Measurements from ENCODE around the gene SLIT3.
A peak's percentile ranks its signal among the peaks of the same experiment; 100 is the strongest.

The SLIT3 gene

GRCh38 chr5:168765551-168766425 lies 535.2 kb downstream of the SLIT3 start:
- no peak overlapping the region for H3K4me3 ChIP-seq (ENCODE audit: control insufficient read depth, low read depth, low read length)
- no peak for TF ChIP-seq CTCF (conservative IDR thresholded peaks at IDR 0.05; ENCODE audit: control insufficient read depth, insufficient read depth, low read depth, low read length)
- DNase-seq (ENCODE audit: low read depth), result peak; percentile 56

GRCh38 chr5:168765086-168765550 lies 535.8 kb downstream of the SLIT3 start:
- TF ChIP-seq CTCF (conservative IDR thresholded peaks at IDR 0.05; ENCODE audit: control insufficient read depth, insufficient read depth, low read depth, low read length), result no peak
- H3K4me3 ChIP-seq (ENCODE audit: control insufficient read depth, low read depth, low read length), result no peak overlapping the region
- DNase-seq (ENCODE audit: low read depth), result no peak

- DNase-seq (ENCODE audit: low read depth), result no peak
- TF ChIP-seq CTCF (conservative IDR thresholded peaks at IDR 0.05; ENCODE audit: control insufficient read depth, insufficient read depth, low read depth, low read length), result no peak
Measured at GRCh38 chr5:168756453-168757391, 544.2 kb downstream of the SLIT3 start.

GRCh38 chr5:168755548-168756093 lies 545.3 kb downstream of the SLIT3 start:
- no peak for DNase-seq (ENCODE audit: low read depth)
- no peak overlapping the region for H3K4me3 ChIP-seq (ENCODE audit: control insufficient read depth, low read depth, low read length)
- TF ChIP-seq CTCF (conservative IDR thresholded peaks at IDR 0.05; ENCODE audit: control insufficient read depth, insufficient read depth, low read depth, low read length), result no peak

More at GRCh38 chr5:168756453-168757391, 544.2 kb downstream of the SLIT3 start:
- H3K4me3 ChIP-seq (ENCODE audit: control insufficient read depth, low read depth, low read length), result no peak overlapping the region

- no peak for DNase-seq (ENCODE audit: low read depth)
- H3K4me3 ChIP-seq (ENCODE audit: control insufficient read depth, low read depth, low read length), result no peak overlapping the region
- TF ChIP-seq CTCF (conservative IDR thresholded peaks at IDR 0.05; ENCODE audit: control insufficient read depth, insufficient read depth, low read depth, low read length), result no peak
Measured at GRCh38 chr5:168753691-168754254, 547.2 kb downstream of the SLIT3 start.
